Globus pallidus (tissue), 1 donor: ENCODE measurements around the gene WHRN.
A peak's percentile ranks its signal among the peaks of the same experiment; 100 is the strongest.

Experiments
- DNase-seq: peaks from one replicate; pipeline ENCODE4 v3.0.0-alpha.2; 2015; ENCODE audit warnings: low spot score

Gene WHRN

DNA sequence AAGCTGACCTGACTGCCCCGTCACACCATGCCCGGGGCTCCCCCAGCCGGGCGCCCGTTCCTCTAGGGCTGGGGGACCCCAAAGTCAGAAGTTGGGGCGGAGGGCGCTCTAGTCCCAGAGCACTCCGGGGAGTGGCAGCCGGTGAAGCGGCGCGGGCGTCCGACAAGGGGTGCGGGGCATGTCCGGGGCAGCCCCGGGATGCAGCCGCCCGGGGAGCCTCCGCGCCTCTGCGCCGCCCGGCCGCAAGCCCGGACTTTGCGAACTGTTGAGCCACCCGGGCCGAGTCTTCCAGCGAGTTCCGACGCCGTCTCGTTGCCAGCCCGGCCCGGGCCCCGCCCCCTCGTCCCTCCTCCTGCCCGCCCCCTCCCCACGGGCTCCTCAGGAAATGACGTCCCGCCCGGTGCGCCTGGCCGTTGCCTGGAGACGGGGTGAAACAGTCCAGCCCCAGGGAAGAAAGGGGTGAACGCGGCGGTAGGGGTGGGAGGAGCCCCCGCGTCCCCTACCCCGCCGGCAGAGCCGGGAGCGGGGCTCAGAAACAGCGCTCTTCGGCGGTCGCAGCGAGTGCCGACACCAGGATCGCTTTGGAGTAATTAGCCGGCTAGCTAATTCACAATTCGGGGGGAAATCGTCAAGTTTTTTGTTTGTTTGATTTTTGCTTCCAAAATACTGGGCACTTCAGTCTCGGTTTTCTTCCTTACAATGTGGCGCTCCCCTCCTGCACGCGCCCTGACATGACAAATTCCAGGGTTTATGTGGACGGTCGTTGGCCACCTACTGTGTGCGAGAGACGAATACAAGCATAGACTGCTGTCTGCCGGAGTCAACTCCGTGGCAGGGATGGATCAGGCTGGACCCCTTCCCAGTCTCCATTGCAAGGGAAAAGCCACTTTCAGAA lies at the start of gene WHRN:
WHRN (minus strand) TSS at position 287 of the 895 bp plus-strand sequence. CDS start 672 bp downstream, outside the sequence.
- DNase-seq = peak; percentile 94

DNA sequence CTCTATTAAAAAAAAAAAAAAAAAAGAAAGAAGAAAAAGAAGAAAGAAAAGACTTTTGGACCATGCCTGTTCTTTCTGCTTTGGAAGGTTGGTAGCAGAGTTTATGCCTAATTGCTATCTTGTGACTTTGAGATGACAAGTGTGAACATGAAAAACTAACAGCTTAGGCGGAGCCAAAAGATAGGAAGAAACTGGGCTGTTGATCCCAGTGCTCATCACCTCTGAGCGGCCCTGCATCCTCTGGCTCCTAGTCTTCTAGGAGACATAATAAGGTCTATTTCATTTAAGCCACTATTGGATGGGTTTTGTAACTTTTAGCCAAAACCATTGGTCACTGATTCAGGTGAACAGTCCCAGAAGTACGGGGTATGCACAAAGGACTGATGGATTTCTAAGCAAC lies 47.9 kb upstream of the WHRN start:
- DNase-seq = no peak

DNA sequence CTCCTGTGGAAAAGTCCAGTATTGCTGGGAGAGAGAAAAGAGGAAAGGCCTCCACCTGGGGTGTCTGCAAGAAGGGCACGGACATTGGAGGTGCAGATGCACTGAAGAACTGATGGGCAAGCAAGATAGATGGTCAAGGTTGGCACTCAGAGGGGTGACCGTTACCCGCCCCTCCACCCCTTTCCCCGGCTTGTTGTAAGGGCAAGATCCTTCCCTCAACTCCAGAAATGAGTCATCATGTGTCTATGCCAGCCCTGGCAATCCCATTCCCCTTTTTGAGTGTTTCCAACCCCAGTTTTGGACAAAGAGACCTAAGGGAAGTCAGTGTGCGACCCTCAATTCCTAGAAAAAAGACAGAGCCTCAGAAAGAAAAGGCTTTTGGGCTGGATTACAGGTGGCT lies 47.4 kb upstream of the WHRN start:
- no peak for DNase-seq

DNA sequence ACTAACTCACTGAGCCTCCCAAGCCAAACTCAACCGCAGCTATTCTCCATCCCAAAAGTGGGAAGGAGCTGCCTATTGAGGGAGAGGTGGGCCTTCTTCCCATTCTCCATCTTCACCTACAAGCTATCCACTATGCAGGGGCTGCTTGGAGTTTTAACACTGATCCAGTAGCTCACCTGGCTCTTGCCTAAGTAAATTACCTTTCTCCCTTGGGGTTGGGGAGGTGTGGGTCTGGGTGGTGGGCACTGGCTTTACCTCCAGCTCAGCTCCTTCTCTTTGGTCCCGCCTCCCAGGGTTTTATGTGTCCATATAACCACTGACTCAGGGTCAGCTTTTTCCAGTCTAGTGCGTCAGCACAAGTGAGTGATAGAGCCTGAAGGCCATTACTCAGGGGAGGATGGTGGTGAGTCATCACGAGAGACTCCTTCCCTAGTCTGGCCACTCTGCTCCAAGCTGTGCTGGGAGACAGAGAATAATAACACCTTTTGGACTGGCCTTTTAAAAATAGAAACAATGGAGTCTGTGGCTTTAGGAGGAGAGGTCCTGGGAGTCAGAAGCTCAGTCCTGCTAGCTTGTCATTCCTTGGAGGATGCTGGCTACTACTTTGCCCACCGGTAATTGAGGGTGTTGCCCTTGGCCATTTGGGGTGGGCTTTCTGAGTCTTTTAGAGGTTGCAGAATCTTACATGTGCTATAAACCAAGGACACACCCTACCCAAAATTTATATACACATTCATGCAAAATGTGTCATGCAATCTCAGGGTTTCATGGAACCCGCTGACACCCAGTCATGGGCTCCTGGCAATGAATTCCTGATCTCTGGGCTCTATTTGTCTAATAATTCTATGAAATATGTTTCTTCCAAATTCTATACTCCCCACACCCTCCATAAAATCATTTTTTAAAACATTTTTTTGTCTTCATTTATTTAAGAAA lies 46.7 kb upstream of the WHRN start:
- DNase-seq = no peak

DNA sequence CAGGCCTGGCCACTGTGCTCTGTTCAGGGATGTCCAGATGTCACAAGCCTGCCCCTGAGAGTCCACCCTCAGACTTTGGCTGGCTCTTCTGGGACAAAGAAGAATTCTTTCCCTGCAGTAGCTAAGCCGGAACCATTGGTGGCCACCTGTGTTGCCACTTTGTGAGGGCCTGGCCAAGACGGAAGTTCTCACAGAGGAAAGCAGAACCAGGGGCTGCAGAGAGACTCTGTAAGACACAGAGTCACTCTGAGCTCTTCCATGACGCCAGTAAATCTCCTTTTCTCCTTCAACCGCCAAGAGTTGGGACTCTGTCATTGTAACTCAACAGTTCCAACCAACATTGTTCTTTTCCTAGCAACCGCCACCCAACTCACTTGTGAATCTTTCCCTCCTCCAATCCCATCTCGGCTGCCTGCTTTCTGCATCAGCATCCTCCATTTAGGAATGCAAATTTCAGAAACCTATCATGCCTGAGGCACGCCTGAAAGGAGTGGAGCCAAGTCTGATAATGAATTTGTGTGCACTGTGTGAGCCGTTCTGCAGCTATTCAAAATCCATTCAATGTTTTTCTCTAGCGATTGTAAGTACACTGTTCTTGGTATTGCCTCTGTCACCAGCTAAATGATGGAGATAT lies 44.5 kb upstream of the WHRN start:
- no peak for DNase-seq

DNA sequence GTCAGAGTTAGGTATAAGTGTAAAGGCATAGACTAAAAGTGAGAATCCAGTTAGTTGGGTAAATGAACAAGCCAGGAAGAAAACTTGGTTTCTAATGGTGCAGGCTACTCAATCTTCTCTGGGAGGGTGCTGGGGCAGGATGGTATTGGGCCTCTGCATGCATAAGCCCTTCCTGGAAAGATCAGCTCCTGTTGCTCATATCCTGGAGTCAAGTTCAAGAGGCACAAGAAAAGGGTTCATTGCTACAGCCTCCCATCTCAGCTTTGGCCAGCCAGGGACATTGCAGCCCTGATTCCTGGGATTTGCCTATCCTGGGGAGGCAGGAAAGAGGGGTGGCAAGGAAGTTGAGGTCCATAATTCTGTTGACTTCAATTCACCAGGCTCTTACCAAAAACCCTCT lies 41.6 kb upstream of the WHRN start:
- DNase-seq = no peak

DNA sequence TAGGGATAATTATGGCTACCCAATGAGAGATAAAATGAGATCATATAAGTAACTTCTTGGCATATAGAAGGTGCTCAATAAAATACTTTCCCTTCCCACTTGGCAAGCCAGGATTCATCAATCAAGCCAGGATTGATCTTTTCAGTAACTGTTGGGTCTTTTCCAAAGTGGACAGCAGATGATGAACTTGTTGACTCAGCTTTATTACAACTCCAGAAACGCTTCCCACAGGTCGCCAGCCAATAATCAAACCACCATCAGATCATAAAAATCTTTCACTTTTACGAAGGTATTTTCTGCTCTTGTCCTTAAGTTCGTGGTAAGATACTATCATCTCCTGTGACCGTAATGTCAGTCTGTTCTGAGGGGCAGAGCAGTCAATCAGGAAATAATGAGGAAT lies 39.8 kb upstream of the WHRN start:
- no peak for DNase-seq

DNA sequence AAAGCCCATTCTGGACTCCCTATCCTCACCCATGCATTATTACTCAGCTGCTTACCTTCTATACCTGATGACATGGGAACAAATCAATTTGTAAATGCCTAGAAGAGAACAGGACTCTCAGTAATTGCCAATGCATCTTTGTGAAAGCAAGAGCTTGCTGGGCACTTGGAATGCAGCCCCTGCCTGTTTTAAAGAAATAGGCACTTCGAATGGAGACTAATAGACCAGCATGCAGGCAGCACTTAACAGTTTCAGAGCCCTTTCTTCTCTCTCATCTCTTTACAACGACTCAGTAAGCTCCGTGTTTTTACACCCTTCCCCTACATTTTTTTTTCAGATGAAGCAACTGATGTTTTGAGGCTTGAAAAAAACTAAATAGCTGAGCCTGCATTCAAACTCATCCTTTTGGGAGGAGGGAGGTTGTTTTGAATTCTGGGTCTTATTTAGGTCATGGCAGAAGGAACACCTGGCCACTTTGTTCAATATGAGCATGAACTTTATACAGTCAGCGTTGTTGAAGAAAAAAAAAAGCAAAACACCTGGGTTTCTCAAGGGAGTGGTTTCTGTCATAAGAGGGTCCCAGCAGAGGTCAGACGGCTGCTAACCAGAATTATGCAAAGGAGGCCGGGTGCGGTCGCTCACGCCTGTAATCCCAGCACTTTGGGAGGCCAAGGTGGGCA lies 34.6 kb upstream of the WHRN start:
- no peak for DNase-seq

DNA sequence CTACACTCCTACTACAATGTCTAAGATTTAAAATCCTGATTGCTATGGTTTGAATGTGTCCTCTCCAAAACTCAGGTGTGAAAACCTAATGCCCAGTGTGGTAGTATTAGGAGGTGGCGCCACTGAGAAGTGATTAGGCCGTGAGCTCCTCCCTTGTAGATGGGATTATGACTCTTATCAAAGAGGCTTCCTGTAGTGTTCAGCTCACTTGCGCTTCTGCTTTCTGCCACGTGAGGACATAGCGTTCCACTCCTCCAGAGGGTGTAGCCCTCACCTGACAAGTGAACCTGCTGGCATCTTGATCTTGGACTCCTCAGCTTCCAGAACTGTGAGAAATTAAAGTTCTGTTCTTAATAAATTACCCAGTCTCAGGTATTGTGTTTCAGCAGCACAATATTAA lies 33.0 kb upstream of the WHRN start:
- no peak for DNase-seq

DNA sequence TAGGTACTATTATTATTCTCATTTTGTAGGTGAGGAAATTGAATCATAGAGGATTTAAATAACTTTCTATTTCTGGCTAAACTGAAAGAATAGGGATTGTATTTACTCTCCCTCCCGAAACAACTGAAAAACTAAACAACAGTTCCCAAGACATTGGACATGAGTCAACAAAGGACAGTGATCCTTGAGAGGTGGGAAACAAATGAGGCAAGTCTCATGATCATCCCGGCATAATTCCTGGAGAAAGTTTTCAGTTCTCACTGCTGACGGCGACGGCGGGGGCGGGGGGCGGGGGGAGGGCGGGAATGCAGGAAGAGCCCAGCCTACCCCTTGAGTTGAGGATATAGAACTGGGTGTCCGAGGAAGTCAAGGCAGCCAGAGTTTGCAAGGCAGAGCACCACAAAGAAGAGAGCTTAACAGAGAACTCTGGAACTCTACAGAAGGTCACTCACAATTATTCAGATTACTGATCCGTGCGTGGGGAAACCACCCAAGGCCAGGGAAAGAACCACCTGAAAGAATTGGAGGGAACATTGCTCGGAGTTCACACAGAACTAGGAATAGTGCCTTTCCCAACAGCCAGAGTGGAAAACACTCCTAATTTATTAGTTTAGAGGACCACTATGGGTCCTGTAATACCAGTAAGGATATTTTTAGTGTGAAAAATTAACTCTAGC lies 27.4 kb upstream of the WHRN start:
- DNase-seq = no peak

DNA sequence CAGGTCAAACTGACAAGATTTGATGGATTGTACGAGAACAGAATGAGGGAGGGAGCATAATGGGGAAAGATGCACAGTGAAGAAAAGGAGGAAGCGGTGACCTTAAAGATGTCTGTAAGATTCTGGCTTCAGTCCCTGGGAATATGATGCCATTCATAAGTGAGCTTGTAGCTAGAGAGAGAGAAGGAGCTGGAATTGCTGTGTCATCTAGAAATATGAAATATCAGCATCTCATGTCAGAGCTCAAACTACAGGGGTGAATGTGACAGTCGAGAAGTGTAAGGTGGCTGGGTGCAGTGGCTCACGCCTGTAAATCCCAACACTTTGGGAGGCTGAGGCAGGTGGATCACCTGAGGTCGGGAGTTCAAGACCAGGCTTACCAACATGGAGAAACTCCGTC lies 24.0 kb upstream of the WHRN start:
- DNase-seq = no peak

DNA sequence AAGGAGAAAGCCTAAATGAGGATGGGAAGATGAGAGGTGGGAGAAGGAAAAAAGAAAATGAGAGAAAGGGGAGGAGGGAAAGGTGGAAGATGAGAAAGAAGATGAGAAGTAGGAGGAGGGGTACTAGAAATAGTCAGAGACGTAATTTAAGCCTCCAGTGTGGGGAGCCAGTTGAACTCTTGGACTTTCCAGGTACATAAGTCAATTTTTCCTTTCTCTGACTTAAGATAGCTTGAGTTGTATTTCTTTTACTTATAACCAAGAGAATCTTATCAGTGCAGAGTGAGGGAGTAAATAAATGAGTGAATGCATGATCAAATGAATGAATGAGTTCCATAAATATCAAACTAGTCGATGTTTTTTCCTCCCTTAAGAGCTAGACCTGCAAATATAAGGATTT lies 21.5 kb upstream of the WHRN start:
- no peak for DNase-seq

DNA sequence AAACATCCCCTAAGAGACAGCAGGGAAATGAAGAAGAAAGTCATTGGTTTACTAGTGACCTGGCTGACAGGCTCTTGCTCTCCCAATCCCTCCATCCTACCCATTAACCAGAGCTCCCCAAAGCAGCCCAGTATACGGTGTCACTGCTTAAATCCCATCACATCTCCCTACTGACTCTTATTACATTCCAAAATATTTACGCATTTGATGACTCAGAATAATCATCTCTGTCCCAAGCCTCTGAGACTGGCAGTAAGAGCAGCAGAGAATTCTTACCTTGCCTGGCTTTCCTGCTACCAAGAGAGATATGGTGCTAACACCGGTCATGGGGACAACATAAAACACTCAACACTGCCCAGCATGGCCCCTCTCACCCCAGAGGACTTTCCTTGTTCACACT lies 20.2 kb upstream of the WHRN start:
- no peak for DNase-seq

DNA sequence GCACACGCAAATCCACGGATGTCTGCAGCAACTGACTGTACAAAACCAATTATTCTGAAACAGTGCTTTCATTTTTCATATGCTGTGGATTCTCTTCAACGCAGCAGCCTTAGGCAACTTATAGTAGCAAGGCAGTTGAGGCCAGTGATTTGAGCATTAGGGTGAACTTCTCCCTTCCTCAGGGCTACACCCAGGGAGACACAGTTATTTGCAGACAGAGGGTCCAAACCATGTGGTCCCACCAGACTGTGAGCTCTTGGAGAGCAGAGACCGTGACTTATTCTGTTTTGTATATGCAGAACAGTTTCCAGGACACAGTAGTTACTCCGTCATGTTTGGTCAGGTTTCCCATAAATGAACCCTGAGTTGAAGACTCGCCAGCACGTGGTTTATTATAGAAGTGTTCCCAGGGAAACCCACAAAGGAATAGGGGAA lies 19.0 kb upstream of the WHRN start:
- no peak for DNase-seq

DNA sequence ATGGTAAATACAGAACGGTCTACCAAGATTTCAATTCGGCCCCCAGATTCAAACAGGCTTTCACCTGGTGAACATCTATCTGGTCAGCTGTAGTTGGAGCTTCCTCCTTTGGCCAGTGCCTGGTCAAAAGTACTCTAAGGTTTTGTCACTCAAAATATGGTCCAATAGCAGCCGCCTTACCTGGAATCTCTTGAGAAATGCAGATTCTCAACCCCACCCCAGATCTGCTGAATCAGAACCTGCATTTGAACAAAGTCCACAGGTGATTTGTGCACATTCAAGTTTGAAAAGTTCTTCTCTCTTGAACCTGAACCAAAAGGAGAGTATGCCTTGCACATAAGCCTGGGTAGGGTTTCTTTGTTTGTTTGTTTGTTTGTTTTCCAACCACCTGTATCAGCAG lies 17.6 kb upstream of the WHRN start:
- DNase-seq = no peak

DNA sequence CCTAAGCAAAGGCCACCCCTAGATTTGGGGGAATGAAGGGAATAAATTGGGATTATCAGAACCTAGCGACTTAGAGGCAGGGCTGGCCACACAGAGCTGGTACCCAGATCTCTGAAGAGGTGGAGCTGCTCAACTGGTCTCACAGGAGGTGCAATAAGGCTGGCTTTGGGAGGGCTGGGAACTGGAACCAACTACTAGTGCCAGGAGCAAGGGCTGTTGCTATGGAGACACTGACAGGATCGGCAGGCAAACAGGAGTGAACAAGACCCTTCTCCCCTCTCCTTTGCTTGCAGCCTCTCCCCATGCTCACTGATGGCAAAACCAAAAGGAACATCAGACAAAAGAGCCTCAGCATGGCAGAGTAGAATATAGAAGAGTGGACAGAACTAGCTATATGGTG lies 17.0 kb upstream of the WHRN start:
- DNase-seq = no peak

DNA sequence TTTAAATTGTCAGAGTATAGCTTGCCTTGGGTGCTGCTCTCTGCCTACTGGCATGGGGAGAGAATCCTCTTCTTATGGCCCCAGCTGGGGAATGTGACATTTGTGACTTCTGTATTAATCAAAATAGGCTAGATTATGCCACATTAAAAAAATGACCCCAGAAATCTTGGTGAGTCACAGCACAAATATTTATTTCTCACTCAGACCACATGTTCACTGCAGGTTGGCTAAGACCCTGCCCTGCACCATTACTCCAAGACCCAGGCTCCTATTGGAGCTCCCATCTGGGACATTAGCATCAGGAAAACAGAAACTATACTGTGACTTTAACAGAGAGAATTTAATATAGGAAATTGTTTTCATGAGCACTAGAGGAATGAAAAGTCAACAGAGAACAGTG lies 16.6 kb upstream of the WHRN start:
- no peak for DNase-seq

DNA sequence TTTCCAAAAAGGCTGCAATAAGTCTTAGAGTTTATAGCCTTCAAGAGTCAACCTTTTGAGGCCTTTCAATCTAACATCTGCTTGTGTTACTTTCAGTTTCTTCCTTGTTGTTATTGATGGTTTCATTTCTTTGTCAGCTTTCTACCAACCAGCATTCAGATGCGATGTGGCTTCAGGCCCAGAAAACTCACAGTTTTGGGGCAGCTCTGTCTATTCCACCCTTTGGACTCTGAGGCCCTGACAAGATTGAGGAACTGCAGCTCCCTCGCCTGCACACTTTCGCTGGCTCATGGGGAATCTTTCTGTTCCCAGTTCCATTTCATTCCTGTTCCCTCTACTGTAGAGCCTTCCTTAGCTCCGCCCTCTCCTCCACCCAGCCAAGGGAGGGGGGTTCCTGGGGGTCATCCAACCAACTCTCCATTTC lies 13.3 kb upstream of the WHRN start:
- no peak for DNase-seq

DNA sequence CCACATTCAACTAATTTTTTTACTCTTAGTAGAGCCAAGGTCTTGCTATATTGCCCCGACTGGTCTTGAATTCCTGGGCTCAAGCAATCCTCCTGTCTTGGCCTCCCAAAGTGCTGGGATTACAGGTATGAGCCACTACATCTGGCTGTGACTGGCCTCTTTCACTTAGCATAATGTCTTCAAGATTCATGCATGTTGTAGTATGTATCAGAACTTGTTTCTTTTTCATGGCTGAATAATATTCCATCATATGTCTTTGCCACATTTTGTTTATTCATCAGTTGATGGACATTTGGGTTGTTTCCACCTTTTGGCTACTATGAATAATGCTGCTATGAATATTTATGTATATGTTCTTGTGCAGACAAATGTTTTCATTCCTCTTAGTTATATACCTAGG lies 12.8 kb upstream of the WHRN start:
- DNase-seq = no peak

DNA sequence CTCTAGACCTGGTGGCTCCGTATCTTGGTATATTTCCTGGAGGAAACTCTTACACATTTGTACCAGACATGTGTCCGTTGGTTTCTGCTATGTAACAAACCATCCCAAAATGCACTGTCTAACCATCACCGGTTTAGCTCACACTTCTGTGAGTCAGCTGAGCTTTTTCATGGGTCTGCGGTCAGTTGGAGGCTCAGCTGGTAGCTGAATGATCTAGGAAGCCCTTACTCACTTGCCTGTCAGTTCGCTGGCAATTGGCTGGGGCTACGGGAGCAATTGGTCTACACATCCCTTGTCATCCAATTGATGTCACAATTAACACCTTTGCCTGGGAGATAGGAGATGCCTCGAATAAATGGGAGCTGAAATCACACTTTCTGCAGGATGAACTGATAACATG lies 11.6 kb upstream of the WHRN start:
- no peak for DNase-seq

DNA sequence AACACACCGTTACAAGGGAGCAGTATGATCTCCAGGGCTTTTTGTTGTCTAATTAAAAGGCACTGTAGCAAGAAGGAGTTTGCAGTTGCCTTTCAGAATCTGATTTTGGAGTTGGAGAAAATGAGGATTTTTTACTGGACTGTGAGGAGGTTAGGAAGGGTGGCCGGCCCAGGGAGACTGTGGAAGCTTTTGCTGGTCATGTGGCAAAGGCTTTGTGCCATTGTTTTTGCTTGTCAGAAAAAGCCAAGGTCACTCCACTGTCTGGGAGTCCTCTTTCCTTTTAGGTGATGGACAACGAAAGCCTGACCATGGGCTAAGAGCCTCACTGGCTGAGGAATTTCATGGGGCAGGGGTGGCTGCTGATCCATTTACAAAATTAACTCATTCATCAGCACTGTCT lies 10.3 kb upstream of the WHRN start:
- no peak for DNase-seq

DNA sequence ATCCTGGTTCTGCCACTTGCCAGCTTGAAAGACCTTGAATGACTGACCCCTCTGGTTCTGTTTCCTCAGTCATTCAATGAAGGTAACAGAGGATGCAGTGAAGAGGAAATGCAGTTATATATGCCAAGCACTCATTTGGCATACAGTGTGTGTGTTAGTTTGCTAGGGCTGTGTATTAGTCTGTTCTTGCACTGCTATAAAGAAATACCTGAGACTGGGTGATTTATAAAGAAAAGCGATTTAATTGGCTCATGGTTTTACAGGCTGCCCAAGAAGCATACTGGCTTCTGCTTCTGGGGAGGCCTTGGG lies 8.6 kb upstream of the WHRN start:
- no peak for DNase-seq
